Neural cell (in vitro differentiated cells): ENCODE measurements around the gene MAPK10. TPM values are rescaled to one million over a fixed set of nuclear protein-coding genes. Genes with fewer than 3 reads are reported as not detected.
"Not testable (repeated sequence)": the region's sequence is repeated elsewhere in the genome, so short reads cannot be mapped to it uniquely, and the experiment has no call there.

ENCODE experiments used
- H2AFZ ChIP-seq: fragments of 200-600, 300-800 bp; sonication (generic), shearing (Covaris generic); 2 replicates; pipeline ENCODE4 v1.6.0; 2014; ENCODE audit warnings: low read depth, mild to moderate bottlenecking, antibody characterized with exemption, low read length, moderate library complexity
- H3F3A ChIP-seq: fragments of 200-600 bp; shearing (Covaris generic); 2 replicates; pipeline ENCODE4 v1.6.1; 2016; ENCODE audit warnings: mild to moderate bottlenecking, moderate library complexity, mixed read lengths, antibody characterized with exemption, low read length; ENCODE audit not compliant: insufficient read depth, poor library complexity, severe bottlenecking
- H3K27ac ChIP-seq: fragments of 200-600, 300-800 bp; sonication (generic), shearing (Covaris generic); 2 replicates; pipeline ENCODE4 v1.5.1; 2014; ENCODE audit warnings: mild to moderate bottlenecking, low read length, moderate library complexity
- H3K27me3 ChIP-seq: fragments of 300-800, 200-600 bp; sonication (generic), shearing (Covaris generic); 2 replicates; pipeline ENCODE4 v1.6.0; 2014; ENCODE audit warnings: mild to moderate bottlenecking, low read depth, low read length, moderate library complexity; ENCODE audit not compliant: insufficient read depth
- H3K36me3 ChIP-seq: fragments of 300-800, 200-600 bp; sonication (generic), shearing (Covaris generic); 2 replicates; pipeline ENCODE4 v1.5.1; 2014; ENCODE audit warnings: mild to moderate bottlenecking, antibody characterized with exemption, low read length, moderate library complexity; ENCODE audit not compliant: insufficient read depth
- H3K4me2 ChIP-seq: fragments of 300-800, 200-600 bp; sonication (generic), shearing (Covaris generic); 2 replicates; pipeline ENCODE4 v1.6.0; 2014; ENCODE audit warnings: mild to moderate bottlenecking, low read length
- H3K4me3 ChIP-seq: fragments of 300-800, 200-600 bp; sonication (generic), shearing (Covaris generic); 2 replicates; pipeline ENCODE4 v1.5.1; 2014; ENCODE audit warnings: mild to moderate bottlenecking, low read length, moderate library complexity
- H3K79me2 ChIP-seq: fragments of 200-600 bp; shearing (Covaris generic); replicated peaks from 2 replicates; pipeline ENCODE4 v1.6.0; 2014; ENCODE audit warnings: mild to moderate bottlenecking, low read length, moderate library complexity; ENCODE audit not compliant: insufficient read depth
- H3K9ac ChIP-seq: fragments of 300-800, 200-600 bp; sonication (generic), shearing (Covaris generic); 2 replicates; pipeline ENCODE4 v1.6.1; 2016; ENCODE audit warnings: mild to moderate bottlenecking, low read length, mixed read lengths
- H3K9me2 ChIP-seq: fragments of 200-600 bp; shearing (Covaris generic); 2 replicates; pipeline ENCODE4 v1.6.1; 2016; ENCODE audit warnings: mild to moderate bottlenecking, low read length, mixed read lengths; ENCODE audit not compliant: insufficient read depth
- H3K9me3 ChIP-seq: fragments of 200-600, 300-800 bp; sonication (generic), shearing (Covaris generic); 2 replicates; pipeline ENCODE4 v1.6.1; 2016; ENCODE audit warnings: mild to moderate bottlenecking, mixed run types, low read length, moderate library complexity, mixed read lengths
- H4K20me1 ChIP-seq: fragments of 200-600 bp; shearing (Covaris generic); 2 replicates; pipeline ENCODE4 v1.6.1; 2016; ENCODE audit warnings: mild to moderate bottlenecking, mixed run types; ENCODE audit not compliant: insufficient read depth
- EP300 ChIP-seq: fragments of 450-650 bp; conservative IDR thresholded peaks from 2 replicates; pipeline ENCODE4 v1.6.1; 2014; ENCODE audit warnings: antibody characterized with exemption, mild to moderate bottlenecking, moderate library complexity; ENCODE audit not compliant: poor library complexity, severe bottlenecking
- EZH2 ChIP-seq: fragments of 200-600, 300-800 bp; shearing (Covaris generic), sonication (generic); IDR thresholded peaks from 2 replicates; pipeline ENCODE4 v1.6.1; 2014; ENCODE audit warnings: antibody characterized with exemption, low read length, borderline replicate concordance, mild to moderate bottlenecking; ENCODE audit not compliant: insufficient read depth, poor library complexity, severe bottlenecking
- MXI1 ChIP-seq: fragments of 450-650 bp; conservative IDR thresholded peaks from 2 replicates; pipeline ENCODE4 v1.6.1; 2014; ENCODE audit warnings: antibody characterized with exemption, mild to moderate bottlenecking; ENCODE audit not compliant: poor library complexity, severe bottlenecking
- POLR2AphosphoS5 ChIP-seq: IDR thresholded peaks from 2 replicates; pipeline ENCODE4 v1.6.1; 2012
- RAD21 ChIP-seq: fragments of 450-650 bp; conservative IDR thresholded peaks from 2 replicates; pipeline ENCODE4 v1.6.1; 2014; ENCODE audit warnings: antibody characterized with exemption, mild to moderate bottlenecking, moderate library complexity
- SMC3 ChIP-seq: fragments of 450-650 bp; conservative IDR thresholded peaks from 2 replicates; pipeline ENCODE4 v1.6.1; 2014; ENCODE audit warnings: antibody characterized with exemption, mild to moderate bottlenecking, moderate library complexity; ENCODE audit not compliant: poor library complexity
- TAF1 ChIP-seq: IDR thresholded peaks from 2 replicates; pipeline ENCODE4 v1.6.1; 2012; ENCODE audit warnings: low read depth
- polyA plus RNA-seq: library from polyadenylated mRNA; depleted of rRNA; stranded (reverse); fragments of >200 nt; gene quantifications from 2 replicates; pipeline ENCODE4 v1.2.3, GENCODE V29; 2014
- TF ChIP-seq, protein P1 (sequence below): IDR thresholded peaks from 2 replicates; pipeline ENCODE4 v1.6.1; 2012; ENCODE audit warnings: borderline replicate concordance
- TF ChIP-seq, protein P2 (sequence below): fragments of 450-650 bp; IDR thresholded peaks from 2 replicates; pipeline ENCODE4 v1.5.1; 2014; ENCODE audit warnings: antibody characterized with exemption, mild to moderate bottlenecking, moderate library complexity; ENCODE audit not compliant: poor library complexity, severe bottlenecking

The MAPK10 gene
- polyA plus RNA-seq, 1 donor from 2014 or later: 91.9 TPM

DNA sequence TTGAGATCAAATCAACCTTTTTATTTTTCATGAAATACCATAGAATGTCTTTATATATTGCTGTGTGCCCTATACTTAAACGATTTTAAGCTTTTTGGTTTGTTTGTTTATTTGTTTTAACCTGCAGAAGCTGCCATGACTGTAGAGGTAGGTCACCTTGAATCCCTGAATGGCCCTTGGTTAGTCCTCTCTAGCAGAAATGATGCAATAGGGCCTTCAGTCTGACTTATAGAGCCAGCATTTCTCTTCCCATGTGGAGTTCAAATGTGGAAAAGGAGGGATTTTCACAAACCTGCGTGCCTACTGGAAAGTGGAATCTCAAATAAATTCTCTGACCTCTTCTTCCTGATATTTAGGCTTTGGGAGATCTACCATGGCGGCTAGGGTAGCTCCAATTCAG, 327.9 kb downstream of the MAPK10 start:
- H3K27ac ChIP-seq: no peak overlapping the region
- H3K9ac ChIP-seq: no peak overlapping the region
- no peaks in the 10 kb centered on the region for H3K9me3 ChIP-seq
- no peak overlapping the region for H3K4me2 ChIP-seq
- no peak overlapping the region for H3K4me3 ChIP-seq
- H3K9me2 ChIP-seq: no peaks in the 10 kb centered on the region
- H3K27me3 ChIP-seq: no peaks in the 10 kb centered on the region
- no peaks in the 10 kb centered on the region for H4K20me1 ChIP-seq
- no peaks in the 10 kb centered on the region for H3K36me3 ChIP-seq
- no peak overlapping the region for H2AFZ ChIP-seq
- H3F3A ChIP-seq: no peaks in the 10 kb centered on the region
- TF ChIP-seq MXI1 (no peak), SMC3 (no peak), EZH2 (no peak), POLR2AphosphoS5 (no peak)
- TF ChIP-seq, protein P1, sequence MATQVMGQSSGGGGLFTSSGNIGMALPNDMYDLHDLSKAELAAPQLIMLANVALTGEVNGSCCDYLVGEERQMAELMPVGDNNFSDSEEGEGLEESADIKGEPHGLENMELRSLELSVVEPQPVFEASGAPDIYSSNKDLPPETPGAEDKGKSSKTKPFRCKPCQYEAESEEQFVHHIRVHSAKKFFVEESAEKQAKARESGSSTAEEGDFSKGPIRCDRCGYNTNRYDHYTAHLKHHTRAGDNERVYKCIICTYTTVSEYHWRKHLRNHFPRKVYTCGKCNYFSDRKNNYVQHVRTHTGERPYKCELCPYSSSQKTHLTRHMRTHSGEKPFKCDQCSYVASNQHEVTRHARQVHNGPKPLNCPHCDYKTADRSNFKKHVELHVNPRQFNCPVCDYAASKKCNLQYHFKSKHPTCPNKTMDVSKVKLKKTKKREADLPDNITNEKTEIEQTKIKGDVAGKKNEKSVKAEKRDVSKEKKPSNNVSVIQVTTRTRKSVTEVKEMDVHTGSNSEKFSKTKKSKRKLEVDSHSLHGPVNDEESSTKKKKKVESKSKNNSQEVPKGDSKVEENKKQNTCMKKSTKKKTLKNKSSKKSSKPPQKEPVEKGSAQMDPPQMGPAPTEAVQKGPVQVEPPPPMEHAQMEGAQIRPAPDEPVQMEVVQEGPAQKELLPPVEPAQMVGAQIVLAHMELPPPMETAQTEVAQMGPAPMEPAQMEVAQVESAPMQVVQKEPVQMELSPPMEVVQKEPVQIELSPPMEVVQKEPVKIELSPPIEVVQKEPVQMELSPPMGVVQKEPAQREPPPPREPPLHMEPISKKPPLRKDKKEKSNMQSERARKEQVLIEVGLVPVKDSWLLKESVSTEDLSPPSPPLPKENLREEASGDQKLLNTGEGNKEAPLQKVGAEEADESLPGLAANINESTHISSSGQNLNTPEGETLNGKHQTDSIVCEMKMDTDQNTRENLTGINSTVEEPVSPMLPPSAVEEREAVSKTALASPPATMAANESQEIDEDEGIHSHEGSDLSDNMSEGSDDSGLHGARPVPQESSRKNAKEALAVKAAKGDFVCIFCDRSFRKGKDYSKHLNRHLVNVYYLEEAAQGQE: no peak
- TF ChIP-seq, protein P2, sequence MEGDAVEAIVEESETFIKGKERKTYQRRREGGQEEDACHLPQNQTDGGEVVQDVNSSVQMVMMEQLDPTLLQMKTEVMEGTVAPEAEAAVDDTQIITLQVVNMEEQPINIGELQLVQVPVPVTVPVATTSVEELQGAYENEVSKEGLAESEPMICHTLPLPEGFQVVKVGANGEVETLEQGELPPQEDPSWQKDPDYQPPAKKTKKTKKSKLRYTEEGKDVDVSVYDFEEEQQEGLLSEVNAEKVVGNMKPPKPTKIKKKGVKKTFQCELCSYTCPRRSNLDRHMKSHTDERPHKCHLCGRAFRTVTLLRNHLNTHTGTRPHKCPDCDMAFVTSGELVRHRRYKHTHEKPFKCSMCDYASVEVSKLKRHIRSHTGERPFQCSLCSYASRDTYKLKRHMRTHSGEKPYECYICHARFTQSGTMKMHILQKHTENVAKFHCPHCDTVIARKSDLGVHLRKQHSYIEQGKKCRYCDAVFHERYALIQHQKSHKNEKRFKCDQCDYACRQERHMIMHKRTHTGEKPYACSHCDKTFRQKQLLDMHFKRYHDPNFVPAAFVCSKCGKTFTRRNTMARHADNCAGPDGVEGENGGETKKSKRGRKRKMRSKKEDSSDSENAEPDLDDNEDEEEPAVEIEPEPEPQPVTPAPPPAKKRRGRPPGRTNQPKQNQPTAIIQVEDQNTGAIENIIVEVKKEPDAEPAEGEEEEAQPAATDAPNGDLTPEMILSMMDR: no peak
- H3K79me2 ChIP-seq: no peaks in the 10 kb centered on the region

DNA sequence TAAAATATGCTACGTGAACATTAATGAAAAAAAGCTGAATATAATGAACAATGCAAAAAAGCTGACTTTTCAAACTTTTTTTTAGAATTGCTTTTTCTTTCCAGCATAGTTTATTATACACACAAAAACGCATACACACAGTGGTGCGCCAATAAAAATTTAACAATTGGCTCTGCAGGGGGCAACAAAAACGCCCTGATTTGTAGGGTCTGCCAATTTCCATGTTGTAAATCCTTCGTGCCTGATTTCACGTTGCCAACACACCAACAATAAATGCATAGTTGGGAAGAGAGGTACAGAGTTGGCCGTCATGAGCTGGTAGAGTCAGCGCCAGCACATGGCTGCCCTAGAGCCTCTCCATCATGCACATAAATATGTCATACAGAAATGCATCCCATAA, 333.1 kb downstream of the MAPK10 start:
- no peaks in the 10 kb centered on the region for H4K20me1 ChIP-seq
- H3F3A ChIP-seq: no peaks in the 10 kb centered on the region
- peaks cover 9% of the 10 kb centered on the region for H3K36me3 ChIP-seq
- no peak overlapping the region for H3K9ac ChIP-seq
- H3K9me2 ChIP-seq: no peaks in the 10 kb centered on the region
- no peaks in the 10 kb centered on the region for H3K27me3 ChIP-seq
- no peaks in the 10 kb centered on the region for H3K79me2 ChIP-seq
- TF ChIP-seq RAD21: no peak
- no peak for TF ChIP-seq POLR2AphosphoS5
- TF ChIP-seq, protein P1: no peak
- no peak for TF ChIP-seq SMC3
- TF ChIP-seq TAF1: no peak
- TF ChIP-seq, protein P2: no peak
- TF ChIP-seq EP300: no peak
- no peak for TF ChIP-seq MXI1
- TF ChIP-seq EZH2: no peak
- H2AFZ ChIP-seq: no peak overlapping the region
- H3K27ac ChIP-seq: no peak overlapping the region
- H3K4me2 ChIP-seq: no peak overlapping the region
- no peak overlapping the region for H3K4me3 ChIP-seq
- H3K9me3 ChIP-seq: no peaks in the 10 kb centered on the region

DNA sequence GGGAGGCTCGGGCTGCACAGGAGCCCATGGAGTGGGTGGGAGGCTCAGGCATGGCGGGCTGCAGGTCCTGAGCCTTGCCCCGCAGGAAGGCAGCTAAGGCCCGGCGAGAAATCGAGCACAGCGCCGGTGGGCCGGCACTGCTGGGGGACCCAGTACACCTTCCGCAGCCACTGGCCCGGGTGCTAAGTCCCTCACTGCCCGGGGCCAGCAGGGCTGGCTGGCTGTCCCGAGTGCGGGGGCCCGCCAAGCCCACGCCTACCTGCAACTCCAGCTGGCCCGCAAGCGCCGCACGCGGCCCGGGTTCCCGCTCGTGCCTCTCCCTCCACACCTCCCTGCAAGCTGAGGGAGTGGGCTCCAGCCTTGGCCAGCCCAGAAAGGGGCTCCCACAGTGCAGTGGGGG, 338.2 kb downstream of the MAPK10 start:
- H4K20me1 ChIP-seq, H3K4me3 ChIP-seq, H3K9ac ChIP-seq, H3K27me3 ChIP-seq, H3K9me2 ChIP-seq, H2AFZ ChIP-seq, H3K4me2 ChIP-seq, H3F3A ChIP-seq, H3K79me2 ChIP-seq, H3K9me3 ChIP-seq, H3K27ac ChIP-seq: not testable (repeated sequence)
- peaks cover 13% of the 10 kb centered on the region for H3K36me3 ChIP-seq
